ENCODE measurements around the gene DEAF1. TPM values are rescaled to one million over a fixed set of nuclear protein-coding genes. Genes with fewer than 3 reads are reported as not detected.

DEAF1 gene
- total and polyA plus RNA-seq, 2 donors (not counting 3 experiments of a cell fraction or from before 2014, with no cell fraction given) = 43.6 to 55.7 TPM

- no peaks in the 10 kb centered on the region for H3K27me3 ChIP-seq (ENCODE audit: control insufficient read depth in 2 of 2, insufficient read depth in 2 of 2, low read length in 2 of 2)
- H2AFZ ChIP-seq (ENCODE audit: low read depth, low read length) = no peak overlapping the region
- no peak overlapping the region for H3K27ac ChIP-seq (ENCODE audit: insufficient read depth, low read depth, low read length)
- no peak overlapping the region for H3K4me3 ChIP-seq (replicated peaks in 1 of 3; ENCODE audit: insufficient read depth in 1 of 3, low read depth in 1 of 3, low read length in 3 of 3)
- no peaks in the 10 kb centered on the region for H3K36me3 ChIP-seq (ENCODE audit: control insufficient read depth in 2 of 2, extremely low read depth in 1 of 2, insufficient read depth in 2 of 2, low read length in 2 of 2)
- DNase-seq (ENCODE audit: low read depth, low spot score) (no peak), FAIRE-seq (no peak)
- ChIA-PET POLR2A (no interaction called here), CTCF (no interaction called here)
- H3K4me2 ChIP-seq (ENCODE audit: insufficient read depth, low read length) = no peak overlapping the region
- TF ChIP-seq POLR2A (IDR thresholded peaks at IDR 0.05; ENCODE audit: low read depth, low read length) (no peak), MYC (IDR thresholded peaks at IDR 0.05; ENCODE audit: low read depth, low read length) (no peak), POLR2AphosphoS5 (IDR thresholded peaks at IDR 0.05; ENCODE audit: insufficient read depth, low read depth, low read length) (no peak), JUN (IDR thresholded peaks at IDR 0.05; ENCODE audit: borderline replicate concordance, insufficient read depth, insufficient read length, low read depth) (no peak), FOS (IDR thresholded peaks at IDR 0.05; ENCODE audit: borderline replicate concordance, insufficient read depth, low read length) (no peak), MAX (IDR thresholded peaks at IDR 0.05; ENCODE audit: insufficient read depth, insufficient read length) (no peak), GATA2 (IDR thresholded peaks at IDR 0.05; ENCODE audit: insufficient read depth, insufficient read length, low read depth, low read length) (no peak), CTCF (IDR thresholded peaks at IDR 0.05; ENCODE audit: extremely low read depth in 1 of 2, insufficient read depth in 1 of 2, low read depth in 1 of 2, low read length in 2 of 2) (no peak), EZH2 (IDR thresholded peaks at IDR 0.05; ENCODE audit: borderline replicate concordance, low read depth, low read length, severe bottlenecking) (no peak)
- peaks cover 11% of the 10 kb centered on the region for H3K79me2 ChIP-seq (ENCODE audit: control insufficient read depth, insufficient read depth, low read length)
- BruUV-seq (replicated peaks) = no TSS peak
- H3K9me3 ChIP-seq (replicated peaks; ENCODE audit: control insufficient read depth, insufficient read depth, low read length) = no peaks in the 10 kb centered on the region
- intact Hi-C loops (cut with micrococcal nuclease) (no loop called here), dilution Hi-C loops (cut with MboI; ENCODE audit: extremely low pct_ligation_motif_present, low sequenced_read_pairs) (no loop called here)
- H3K4me1 ChIP-seq (ENCODE audit: control insufficient read depth, extremely low read depth, insufficient read depth, low read length) = peaks cover 5% of the 10 kb centered on the region
- H3K9ac ChIP-seq (replicated peaks; ENCODE audit: extremely low read depth, insufficient read depth, low read length) = no peak overlapping the region
- H3K9me1 ChIP-seq (replicated peaks; ENCODE audit: control insufficient read depth, extremely low read depth, insufficient read depth, low read length) = no peaks in the 10 kb centered on the region
- H4K20me1 ChIP-seq (replicated peaks; ENCODE audit: control insufficient read depth, extremely low read depth, insufficient read depth, low read length) = no peaks in the 10 kb centered on the region
Observed at GRCh38 chr11:701741-702461, 6.9 kb upstream of the DEAF1 start.

All from endothelial cell of umbilical vein (primary cell).